H9 (cell line): ENCODE measurements around the gene LMNTD2. TPM values are rescaled to one million over a fixed set of nuclear protein-coding genes. Genes with fewer than 3 reads are reported as not detected.

Source experiments
- DNase-seq: peaks from one replicate; pipeline ENCODE4 v3.0.0-alpha.2; 2017
- H2AFZ ChIP-seq: one replicate; pipeline ENCODE4 v1.6.1; 2013; ENCODE audit warnings: mild to moderate bottlenecking, low read length, control low read depth, moderate library complexity
- H2AK5ac ChIP-seq: 2 replicates; pipeline ENCODE4 v1.6.1; 2013; ENCODE audit warnings: low read length, control low read depth, mixed read lengths; ENCODE audit not compliant: insufficient read length
- H2BK120ac ChIP-seq: one replicate; pipeline ENCODE4 v1.6.1; 2013; ENCODE audit warnings: low read depth, mild to moderate bottlenecking, low read length, control low read depth, inconsistent platforms; ENCODE audit not compliant: poor library complexity, severe bottlenecking
- H2BK12ac ChIP-seq: 2 replicates; pipeline ENCODE4 v1.6.1; 2013; ENCODE audit warnings: low read length, control low read depth, mixed read lengths, low read depth; ENCODE audit not compliant: insufficient read length
- H2BK15ac ChIP-seq: 2 replicates; pipeline ENCODE4 v1.6.1; 2013; ENCODE audit warnings: low read depth, low read length, control low read depth
- H2BK20ac ChIP-seq: one replicate; pipeline ENCODE4 v1.6.1; 2013; ENCODE audit warnings: low read depth, mild to moderate bottlenecking, low read length, control low read depth, inconsistent platforms; ENCODE audit not compliant: poor library complexity, severe bottlenecking
- H2BK5ac ChIP-seq: 2 replicates; pipeline ENCODE4 v1.6.1; 2013; ENCODE audit warnings: low read length, control low read depth, mixed read lengths; ENCODE audit not compliant: insufficient read length
- H3K14ac ChIP-seq: 2 replicates; pipeline ENCODE4 v1.6.1; 2013; ENCODE audit warnings: low read length, control low read depth; ENCODE audit not compliant: insufficient read depth
- H3K18ac ChIP-seq: 2 replicates; pipeline ENCODE4 v1.6.1; 2013; ENCODE audit warnings: low read depth, mild to moderate bottlenecking, mixed read lengths, low read length, control low read depth; ENCODE audit not compliant: insufficient read length
- H3K23ac ChIP-seq: 2 replicates; pipeline ENCODE4 v1.6.1; 2013; ENCODE audit warnings: low read length, control low read depth, mixed read lengths, low read depth; ENCODE audit not compliant: insufficient read length
- H3K23me2 ChIP-seq: 2 replicates; pipeline ENCODE4 v1.6.1; 2013; ENCODE audit warnings: low read depth, mild to moderate bottlenecking, mixed read lengths, low read length, control low read depth; ENCODE audit not compliant: insufficient read length, poor library complexity, severe bottlenecking
- H3K27ac ChIP-seq: 2 replicates; pipeline ENCODE4 v1.5.1; 2013; ENCODE audit warnings: low read length, control low read depth, mixed read lengths, low read depth; ENCODE audit not compliant: insufficient read length
- H3K27me3 ChIP-seq: 2 replicates; pipeline ENCODE4 v1.6.1; 2013; ENCODE audit warnings: low read length, control low read depth, inconsistent platforms; ENCODE audit not compliant: insufficient read depth
- H3K4ac ChIP-seq: 2 replicates; pipeline ENCODE4 v1.6.1; 2013; ENCODE audit warnings: low read depth, mild to moderate bottlenecking, control low read depth, inconsistent platforms, low read length, moderate library complexity
- H3K4me1 ChIP-seq: 2 replicates; pipeline ENCODE4 v1.6.1; 2013; ENCODE audit warnings: low read length, control low read depth, inconsistent platforms; ENCODE audit not compliant: insufficient read depth
- H3K4me2 ChIP-seq: 2 replicates; pipeline ENCODE4 v1.6.1; 2013; ENCODE audit warnings: low read length, control low read depth, mixed read lengths; ENCODE audit not compliant: insufficient read length, insufficient read depth
- H3K56ac ChIP-seq: 2 replicates; pipeline ENCODE4 v1.6.1; 2013; ENCODE audit warnings: low read depth, mild to moderate bottlenecking, mixed read lengths, low read length, control low read depth; ENCODE audit not compliant: insufficient read length
- H3K79me1 ChIP-seq: 2 replicates; pipeline ENCODE4 v1.6.1; 2013; ENCODE audit warnings: low read depth, mild to moderate bottlenecking, moderate library complexity, low read length, control low read depth, inconsistent platforms; ENCODE audit not compliant: insufficient read depth, poor library complexity, severe bottlenecking
- H3K79me2 ChIP-seq: 2 replicates; pipeline ENCODE4 v1.6.1; 2013; ENCODE audit warnings: low read length, control low read depth, inconsistent platforms; ENCODE audit not compliant: insufficient read depth
- H3K9ac ChIP-seq: 2 replicates; pipeline ENCODE4 v1.6.1; 2013; ENCODE audit warnings: low read length, control low read depth, mixed read lengths; ENCODE audit not compliant: insufficient read length; ENCODE audit errors: extremely low read depth
- H3K9me3 ChIP-seq: one replicate; pipeline ENCODE4 v1.6.1; 2013; ENCODE audit warnings: low read depth, low read length, inconsistent platforms; ENCODE audit not compliant: control insufficient read depth
- H3T11ph ChIP-seq: one replicate; pipeline ENCODE4 v1.6.1; 2013; ENCODE audit warnings: mild to moderate bottlenecking, low read length, control low read depth, inconsistent platforms
- H4K20me1 ChIP-seq: one replicate; pipeline ENCODE4 v1.6.1; 2013; ENCODE audit not compliant: control insufficient read depth, insufficient read length, insufficient read depth
- H4K5ac ChIP-seq: 2 replicates; pipeline ENCODE4 v1.6.1; 2013; ENCODE audit warnings: low read depth, mild to moderate bottlenecking, mixed read lengths, low read length, control low read depth; ENCODE audit not compliant: insufficient read length
- H4K8ac ChIP-seq: replicated peaks from 2 replicates; pipeline ENCODE4 v1.6.1; 2013; ENCODE audit warnings: low read length, control low read depth, mixed read lengths, low read depth; ENCODE audit not compliant: insufficient read length
- H4K91ac ChIP-seq: 2 replicates; pipeline ENCODE4 v1.6.1; 2013; ENCODE audit warnings: low read depth, mild to moderate bottlenecking, moderate library complexity, mixed read lengths, low read length, control low read depth; ENCODE audit not compliant: insufficient read length
- H3K27ac Mint-ChIP-seq, 3 experiments: 2 replicates in 2 of 3; 3 replicates in 1 of 3; pipeline ENCODE4 v1.8.0; 2020 to 2021; ENCODE audit warnings: mixed read lengths in 3 of 3, mild to moderate bottlenecking in 1 of 3, moderate library complexity in 1 of 3
- H3K27me3 Mint-ChIP-seq: 2 replicates; pipeline ENCODE4 v1.8.0; 2021; ENCODE audit warnings: low read depth, mild to moderate bottlenecking, moderate library complexity, mixed read lengths
- H3K36me3 Mint-ChIP-seq, 3 experiments: 2 replicates in 2 of 3; 3 replicates in 1 of 3; pipeline ENCODE4 v1.8.0; 2020 to 2021; ENCODE audit warnings: low read depth in 3 of 3, mixed read lengths in 3 of 3; ENCODE audit not compliant: insufficient read depth in 1 of 3
- H3K4me1 Mint-ChIP-seq, 2 experiments: 2 replicates each; pipeline ENCODE4 v1.8.0; 2020; ENCODE audit warnings: mixed read lengths in 2 of 2
- H3K4me3 Mint-ChIP-seq, 2 experiments: 2 replicates in 1 of 2; 3 replicates in 1 of 2; pipeline ENCODE4 v1.8.0; 2020 to 2021; ENCODE audit warnings: mild to moderate bottlenecking in 2 of 2, mixed read lengths in 2 of 2, moderate library complexity in 1 of 2
- H3K9me3 Mint-ChIP-seq, 2 experiments: 2 replicates in 1 of 2; 3 replicates in 1 of 2; pipeline ENCODE4 v1.8.0; 2020; ENCODE audit warnings: mild to moderate bottlenecking in 2 of 2, mixed read lengths in 2 of 2, moderate library complexity in 1 of 2
- WGBS: extraction: QIAGEN DNeasy Blood & Tissue Kit; methylation state at CpG from one replicate; pipeline ENCODE4 v1.1.7; 2013; ENCODE audit warnings: missing lambda C conversion rate, low lambda C conversion rate, mixed read lengths; ENCODE audit not compliant: insufficient read length; ENCODE audit errors: extremely low coverage; 5-methylcytosine and 5-hydroxymethylcytosine counted together
- total RNA-seq: library from RNA; stranded (reverse); gene quantifications from 2 replicates; pipeline ENCODE4 v1.2.1, GENCODE V29; 2021
- TF ChIP-seq, protein P1 (sequence below): fragments of 200-600 bp; sonication (generic); conservative IDR thresholded peaks from 3 replicates; pipeline ENCODE4 v1.8.0; 2021; ENCODE audit warnings: antibody characterized with exemption, mild to moderate bottlenecking

Gene LMNTD2
- total RNA-seq, 1 experiment from 2014 or later: 4.7 TPM

DNA sequence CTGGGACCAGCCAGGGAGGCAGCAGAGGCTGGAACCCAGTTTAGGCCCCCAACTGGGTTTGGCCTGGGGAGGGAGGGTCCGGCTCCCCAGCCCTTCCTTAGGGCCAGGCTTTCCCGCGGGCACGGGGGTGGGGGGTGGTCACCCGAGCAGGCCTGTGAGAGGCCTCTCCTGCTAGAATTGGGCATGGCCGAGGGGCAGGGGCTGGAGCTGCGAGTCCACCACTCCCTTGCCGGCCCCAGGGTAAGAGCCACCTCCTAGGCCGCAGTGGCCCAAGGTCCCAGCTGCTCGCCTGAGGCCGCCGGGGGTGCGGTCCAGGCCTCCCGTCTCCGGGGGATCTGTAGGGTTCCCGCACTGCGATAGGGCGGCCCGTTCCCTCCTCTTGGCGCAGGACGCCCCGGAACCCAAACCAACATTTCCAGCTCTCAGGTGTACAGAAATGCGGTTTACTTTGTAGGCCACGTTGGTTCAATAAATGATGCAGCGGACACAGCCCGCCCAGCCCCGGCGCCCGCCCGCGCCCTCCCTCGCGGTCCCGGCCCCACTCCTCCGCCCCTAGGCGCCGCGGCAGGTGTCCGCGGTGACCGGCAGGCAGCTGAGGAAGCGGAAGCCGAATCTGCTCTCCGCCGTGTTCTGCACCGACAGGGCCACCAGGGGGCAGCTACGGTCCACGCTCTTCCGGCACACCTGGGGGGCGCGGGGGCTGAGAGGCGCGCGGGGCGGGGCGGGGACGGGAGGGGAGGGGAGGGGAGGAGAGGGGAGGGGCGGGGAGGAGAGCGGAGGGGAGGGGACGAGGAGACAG, 5.9 kb downstream of the LMNTD2 start:
- Histone ChIP-seq H4K20me1 (no peaks in the 10 kb centered on the region), H4K91ac (no peak overlapping the region), H3K27me3 (peaks cover 5% of the 10 kb centered on the region; the same call in 1 of the 2 replicates), H2BK120ac (no peak overlapping the region), H3K79me1 (no peaks in the 10 kb centered on the region), H3K9ac (no peak overlapping the region), H2BK20ac (no peak overlapping the region), H3K9me3 (no peaks in the 10 kb centered on the region), H3K56ac (no peak overlapping the region), H3K27ac (no peak overlapping the region), H2BK5ac (no peak overlapping the region), H3K79me2 (no peaks in the 10 kb centered on the region), H2BK12ac (no peak overlapping the region), H3K23me2 (peaks cover 7% of the 10 kb centered on the region), H4K5ac (no peak overlapping the region), H3T11ph (no peak overlapping the region), H3K23ac (no peak overlapping the region), H3K4me1 (no peaks in the 10 kb centered on the region), H3K4me2 (peak overlapping the region; percentile 37), H4K8ac (no peak overlapping the region), H2BK15ac (no peak overlapping the region), H3K4ac (no peak overlapping the region), H3K14ac (no peak overlapping the region; the same call in 1 of the 2 replicates), H3K18ac (no peak overlapping the region), H2AFZ (no peak overlapping the region), H2AK5ac (no peak overlapping the region)
- TF ChIP-seq, protein P1, sequence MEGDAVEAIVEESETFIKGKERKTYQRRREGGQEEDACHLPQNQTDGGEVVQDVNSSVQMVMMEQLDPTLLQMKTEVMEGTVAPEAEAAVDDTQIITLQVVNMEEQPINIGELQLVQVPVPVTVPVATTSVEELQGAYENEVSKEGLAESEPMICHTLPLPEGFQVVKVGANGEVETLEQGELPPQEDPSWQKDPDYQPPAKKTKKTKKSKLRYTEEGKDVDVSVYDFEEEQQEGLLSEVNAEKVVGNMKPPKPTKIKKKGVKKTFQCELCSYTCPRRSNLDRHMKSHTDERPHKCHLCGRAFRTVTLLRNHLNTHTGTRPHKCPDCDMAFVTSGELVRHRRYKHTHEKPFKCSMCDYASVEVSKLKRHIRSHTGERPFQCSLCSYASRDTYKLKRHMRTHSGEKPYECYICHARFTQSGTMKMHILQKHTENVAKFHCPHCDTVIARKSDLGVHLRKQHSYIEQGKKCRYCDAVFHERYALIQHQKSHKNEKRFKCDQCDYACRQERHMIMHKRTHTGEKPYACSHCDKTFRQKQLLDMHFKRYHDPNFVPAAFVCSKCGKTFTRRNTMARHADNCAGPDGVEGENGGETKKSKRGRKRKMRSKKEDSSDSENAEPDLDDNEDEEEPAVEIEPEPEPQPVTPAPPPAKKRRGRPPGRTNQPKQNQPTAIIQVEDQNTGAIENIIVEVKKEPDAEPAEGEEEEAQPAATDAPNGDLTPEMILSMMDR: peak; percentile 69
- DNase-seq: peak; percentile 86
- H3K27me3 Mint-ChIP-seq: peaks cover 32% of the 10 kb centered on the region
- peaks cover 3 to 12% of the 10 kb centered on the region in 2 experiments for H3K4me1 Mint-ChIP-seq
- H3K4me3 Mint-ChIP-seq: peak overlapping the region; percentile 31 to 73; a peak in 4 of 5 replicates
- no CpG with 5 or more reads among the region's 60 CpGs for WGBS
- H3K27ac Mint-ChIP-seq: no peak overlapping the region
- peaks cover 0 to 2% (median 0%) of the 10 kb centered on the region in 3 experiments; a peak in 4 of 7 replicates for H3K36me3 Mint-ChIP-seq
- no peaks in the 10 kb centered on the region; a peak in 2 of 5 replicates for H3K9me3 Mint-ChIP-seq
